SU-DHL-6 (cell line): ENCODE measurements around the gene CRIM1.

Experiments used
- EZH2phosphoT487 ChIP-seq: fragments of 200-600 bp; sonication (generic), shearing (Covaris generic); conservative IDR thresholded peaks from 2 replicates; pipeline ENCODE4 v1.6.1; 2018; ENCODE audit warnings: mild to moderate bottlenecking, antibody characterized with exemption, low read length, moderate library complexity, mixed read lengths
- TF ChIP-seq, protein P1 (sequence below): fragments of 200-600 bp; sonication (generic); IDR thresholded peaks from one replicate; pipeline ENCODE4 v1.5.1; 2017; ENCODE audit warnings: antibody characterized with exemption, mild to moderate bottlenecking, low read length, moderate library complexity; ENCODE audit not compliant: insufficient read depth, poor library complexity, severe bottlenecking

DNA sequence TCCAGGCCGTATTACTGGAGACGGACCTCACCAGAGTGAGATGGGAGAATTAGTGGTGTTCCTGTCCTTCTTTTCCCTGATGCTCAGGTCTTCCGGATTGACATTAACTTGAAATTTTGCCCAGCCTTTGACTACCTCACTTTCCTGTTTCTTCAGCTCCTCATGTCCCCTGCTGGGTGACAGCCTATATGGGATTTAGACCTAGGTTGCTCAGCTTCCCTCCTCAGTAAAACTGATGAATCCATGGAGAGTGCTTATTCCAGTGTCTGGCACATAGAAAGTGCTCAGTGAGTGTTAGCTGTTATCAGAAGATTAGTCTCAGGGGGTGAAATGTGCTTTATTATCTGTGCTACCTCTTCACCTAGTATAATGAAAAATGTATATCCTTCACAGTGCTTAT is 30.0 kb downstream of the CRIM1 start:
- TF ChIP-seq, protein P1, sequence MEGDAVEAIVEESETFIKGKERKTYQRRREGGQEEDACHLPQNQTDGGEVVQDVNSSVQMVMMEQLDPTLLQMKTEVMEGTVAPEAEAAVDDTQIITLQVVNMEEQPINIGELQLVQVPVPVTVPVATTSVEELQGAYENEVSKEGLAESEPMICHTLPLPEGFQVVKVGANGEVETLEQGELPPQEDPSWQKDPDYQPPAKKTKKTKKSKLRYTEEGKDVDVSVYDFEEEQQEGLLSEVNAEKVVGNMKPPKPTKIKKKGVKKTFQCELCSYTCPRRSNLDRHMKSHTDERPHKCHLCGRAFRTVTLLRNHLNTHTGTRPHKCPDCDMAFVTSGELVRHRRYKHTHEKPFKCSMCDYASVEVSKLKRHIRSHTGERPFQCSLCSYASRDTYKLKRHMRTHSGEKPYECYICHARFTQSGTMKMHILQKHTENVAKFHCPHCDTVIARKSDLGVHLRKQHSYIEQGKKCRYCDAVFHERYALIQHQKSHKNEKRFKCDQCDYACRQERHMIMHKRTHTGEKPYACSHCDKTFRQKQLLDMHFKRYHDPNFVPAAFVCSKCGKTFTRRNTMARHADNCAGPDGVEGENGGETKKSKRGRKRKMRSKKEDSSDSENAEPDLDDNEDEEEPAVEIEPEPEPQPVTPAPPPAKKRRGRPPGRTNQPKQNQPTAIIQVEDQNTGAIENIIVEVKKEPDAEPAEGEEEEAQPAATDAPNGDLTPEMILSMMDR: no peak
- TF ChIP-seq EZH2phosphoT487: no peak
